Fibroblast of pulmonary artery (primary cell): ENCODE results near the gene ADSL.
"Not testable (repeated sequence)": the region's sequence is repeated elsewhere in the genome, so short reads cannot be mapped to it uniquely, and the experiment has no call there.

Experiments
- DNase-seq: peaks from one replicate; pipeline ENCODE4 v3.0.0-alpha.2; 2010; ENCODE audit warnings: low read depth
- H3K4me3 ChIP-seq: replicated peaks from 2 replicates; pipeline ENCODE4 v1.5.1; 2011; ENCODE audit warnings: low read depth, mild to moderate bottlenecking, control low read depth, low read length, moderate library complexity
- CTCF ChIP-seq: IDR thresholded peaks from 2 replicates; pipeline ENCODE4 v1.5.1; 2011; ENCODE audit warnings: mild to moderate bottlenecking, control low read depth, low read length, inconsistent platforms; ENCODE audit errors: missing control alignments

ADSL gene

GRCh38 chr22:40309631-40310030 lies 36.7 kb upstream of the ADSL start:
- no peak overlapping the region for H3K4me3 ChIP-seq
- no peak for DNase-seq
- TF ChIP-seq CTCF, result no peak

- H3K4me3 ChIP-seq, result no peak overlapping the region
- peak; percentile 36 for DNase-seq
- no peak for TF ChIP-seq CTCF
Observed at GRCh38 chr22:40310081-40310767, 36.1 kb upstream of the ADSL start.

- DNase-seq, result no peak
- no peak overlapping the region for H3K4me3 ChIP-seq
- TF ChIP-seq CTCF, result no peak
Observed at GRCh38 chr22:40310768-40311120, 35.6 kb upstream of the ADSL start.

- DNase-seq, H3K4me3 ChIP-seq: not testable (repeated sequence)
Observed at GRCh38 chr22:40311646-40312045, 34.7 kb upstream of the ADSL start.

- DNase-seq, result no peak
- TF ChIP-seq CTCF, result no peak
- no peak overlapping the region for H3K4me3 ChIP-seq
Observed at GRCh38 chr22:40312050-40312449, 34.2 kb upstream of the ADSL start.

- DNase-seq, result no peak
Observed at GRCh38 chr22:40313007-40313406, 33.3 kb upstream of the ADSL start.

GRCh38 chr22:40314041-40314440 lies 32.3 kb upstream of the ADSL start:
- no peak for TF ChIP-seq CTCF
- no peak for DNase-seq
- no peak overlapping the region for H3K4me3 ChIP-seq

More at GRCh38 chr22:40313007-40313406, 33.3 kb upstream of the ADSL start:
- no peak for TF ChIP-seq CTCF
- no peak overlapping the region for H3K4me3 ChIP-seq
